GM21526 (cell line): Measurements from ENCODE around the gene ATP6V0C.

Source experiments
- ATAC-seq: cut with Tn5 transposase; IDR thresholded peaks from one replicate; pipeline ENCODE4 v1.9.1; 2021; ENCODE audit warnings: moderate library complexity; ENCODE audit not compliant: unreplicated experiment, low FRiP score

ATP6V0C gene

GRCh38 chr16:2490190-2491105 is 23.3 kb upstream of the ATP6V0C start:
- no peak for ATAC-seq

DNA sequence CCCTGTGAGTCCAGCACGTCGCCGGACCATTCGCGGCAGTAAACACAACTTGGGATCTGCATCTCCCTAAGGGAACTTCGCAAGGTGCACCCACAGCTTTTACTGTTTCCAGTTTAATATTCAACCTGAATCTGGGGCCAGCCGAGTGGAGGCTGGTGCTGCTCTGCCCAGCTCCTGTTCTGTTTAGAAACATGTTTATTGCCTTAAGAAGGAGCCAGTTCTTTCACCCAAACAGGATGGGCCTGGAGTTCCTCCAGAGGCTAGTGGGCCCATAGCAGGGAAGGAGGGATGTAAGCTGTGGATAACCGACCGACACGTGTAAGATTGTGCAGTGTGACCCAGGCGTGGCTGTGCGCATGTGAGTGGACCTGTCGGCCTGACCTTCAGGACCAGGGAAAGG is 21.5 kb upstream of the ATP6V0C start:
- ATAC-seq: no peak

DNA sequence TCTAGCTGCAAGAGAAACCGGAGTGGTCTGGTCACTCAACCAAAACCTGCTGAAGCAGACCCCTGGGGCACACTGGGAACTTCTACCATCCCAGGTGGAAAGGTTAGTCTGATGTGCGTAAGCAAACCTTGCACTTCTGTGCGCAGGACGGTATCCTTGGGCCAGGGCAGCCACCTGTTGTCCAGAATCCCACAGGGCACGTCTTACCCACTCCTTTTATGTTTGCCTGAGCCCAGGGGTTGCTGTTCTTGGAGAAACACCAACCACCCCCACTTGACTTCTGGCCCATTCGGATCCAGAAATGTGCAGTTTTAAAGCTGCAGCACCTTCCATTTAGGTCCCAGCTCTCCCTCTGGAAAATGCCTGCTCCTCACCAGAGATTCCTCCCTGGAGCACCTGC is 20.1 kb upstream of the ATP6V0C start:
- no peak for ATAC-seq

GRCh38 chr16:2494616-2495015 is 19.1 kb upstream of the ATP6V0C start:
- ATAC-seq: no peak

- no peak for ATAC-seq
Measured at GRCh38 chr16:2495041-2495440, 18.7 kb upstream of the ATP6V0C start.

- ATAC-seq: no peak
Measured at GRCh38 chr16:2496223-2497115, 17.3 kb upstream of the ATP6V0C start.

DNA sequence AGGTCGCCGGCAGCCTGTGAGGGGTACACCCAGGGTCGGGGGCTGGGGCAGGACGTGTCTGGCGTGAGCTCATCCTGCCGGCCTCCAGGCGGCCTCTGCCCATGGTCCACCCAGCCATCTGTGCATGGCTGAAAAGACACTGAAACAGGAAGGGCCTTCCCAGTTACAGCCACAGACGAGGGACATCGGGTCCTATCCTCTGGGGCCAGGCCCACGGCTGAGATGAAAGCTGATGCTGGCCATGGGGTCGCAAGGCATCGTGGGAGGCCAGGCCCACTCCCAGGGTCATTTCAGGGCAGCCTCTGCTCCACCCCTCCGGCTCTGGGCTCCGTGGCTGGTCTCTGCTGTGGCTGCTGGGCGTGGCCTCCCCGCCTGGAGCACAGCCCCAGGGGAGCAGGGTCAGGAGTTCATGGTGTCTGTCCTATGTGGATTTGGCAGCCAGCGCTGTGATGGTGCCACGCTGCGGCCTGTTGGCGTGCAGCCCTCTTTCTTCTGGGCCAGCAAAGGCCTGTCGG is 16.6 kb upstream of the ATP6V0C start:
- ATAC-seq: no peak

DNA sequence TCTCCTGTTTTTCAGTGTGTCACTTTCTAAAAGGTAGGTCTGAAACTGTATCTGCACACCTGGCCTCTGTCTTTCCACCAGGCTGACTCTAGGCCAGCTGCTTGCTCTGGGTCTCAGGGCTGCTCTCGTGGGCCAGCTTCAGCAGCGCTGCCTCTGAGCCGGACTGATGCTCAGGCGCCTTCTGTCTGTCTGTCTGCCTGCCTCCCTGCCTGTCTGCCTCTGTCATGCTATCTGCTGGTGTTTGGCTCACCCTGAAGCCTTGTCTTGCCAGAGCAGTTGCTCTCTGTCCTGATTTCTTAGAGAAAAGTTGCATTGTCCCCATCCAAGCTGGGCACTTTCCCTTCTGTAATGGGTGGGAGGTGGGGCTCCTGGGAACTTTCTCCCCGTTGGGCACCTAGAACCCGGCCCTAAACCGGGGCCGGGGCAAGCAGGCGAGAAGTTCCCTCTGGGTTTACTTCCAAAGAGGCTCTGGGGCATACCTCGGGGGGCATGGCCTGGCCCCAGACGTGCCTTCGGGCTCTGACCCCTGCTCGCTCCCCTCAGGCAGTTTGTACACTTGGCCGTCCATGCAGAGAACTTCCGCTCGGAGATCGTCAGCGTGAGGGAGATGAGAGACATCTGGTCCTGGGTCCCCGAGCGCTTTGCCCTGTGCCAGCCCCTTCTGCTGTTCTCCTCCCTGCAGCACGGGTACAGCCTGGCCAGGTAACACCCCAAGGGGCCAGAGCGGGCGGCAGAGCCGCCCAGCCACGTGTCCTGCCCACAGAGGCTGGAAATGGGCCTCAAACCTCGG is 15.9 kb upstream of the ATP6V0C start:
- no peak for ATAC-seq

GRCh38 chr16:2498531-2499253 is 15.1 kb upstream of the ATP6V0C start:
- ATAC-seq: no peak

- ATAC-seq: no peak
Measured at GRCh38 chr16:2499454-2499853, 14.3 kb upstream of the ATP6V0C start.

GRCh38 chr16:2499890-2500429 is 13.8 kb upstream of the ATP6V0C start:
- no peak for ATAC-seq

DNA sequence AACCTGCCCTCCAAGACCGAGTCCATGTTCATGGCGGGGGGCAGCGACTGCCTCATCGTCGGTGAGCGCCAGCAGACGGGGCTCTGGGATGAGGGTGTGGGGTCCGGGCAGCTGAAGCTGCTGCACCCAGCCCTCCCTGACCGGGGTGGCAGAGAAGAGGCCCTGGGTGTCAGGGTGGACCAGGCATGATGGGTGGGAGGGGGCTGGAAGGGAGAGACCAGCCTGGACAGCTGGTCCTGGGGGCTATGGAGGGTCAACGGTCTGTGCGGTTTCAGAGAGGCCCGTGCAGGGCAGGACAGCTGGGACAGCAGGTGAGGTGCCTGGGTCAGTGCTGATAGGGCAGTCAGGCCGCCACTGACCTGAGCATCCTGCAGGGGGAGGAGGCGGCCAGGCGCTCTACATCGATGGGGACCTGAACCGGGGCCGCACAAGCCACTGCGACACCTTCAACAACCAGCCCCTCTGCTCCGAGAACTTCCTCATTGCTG is 13.3 kb upstream of the ATP6V0C start:
- ATAC-seq: no peak

DNA sequence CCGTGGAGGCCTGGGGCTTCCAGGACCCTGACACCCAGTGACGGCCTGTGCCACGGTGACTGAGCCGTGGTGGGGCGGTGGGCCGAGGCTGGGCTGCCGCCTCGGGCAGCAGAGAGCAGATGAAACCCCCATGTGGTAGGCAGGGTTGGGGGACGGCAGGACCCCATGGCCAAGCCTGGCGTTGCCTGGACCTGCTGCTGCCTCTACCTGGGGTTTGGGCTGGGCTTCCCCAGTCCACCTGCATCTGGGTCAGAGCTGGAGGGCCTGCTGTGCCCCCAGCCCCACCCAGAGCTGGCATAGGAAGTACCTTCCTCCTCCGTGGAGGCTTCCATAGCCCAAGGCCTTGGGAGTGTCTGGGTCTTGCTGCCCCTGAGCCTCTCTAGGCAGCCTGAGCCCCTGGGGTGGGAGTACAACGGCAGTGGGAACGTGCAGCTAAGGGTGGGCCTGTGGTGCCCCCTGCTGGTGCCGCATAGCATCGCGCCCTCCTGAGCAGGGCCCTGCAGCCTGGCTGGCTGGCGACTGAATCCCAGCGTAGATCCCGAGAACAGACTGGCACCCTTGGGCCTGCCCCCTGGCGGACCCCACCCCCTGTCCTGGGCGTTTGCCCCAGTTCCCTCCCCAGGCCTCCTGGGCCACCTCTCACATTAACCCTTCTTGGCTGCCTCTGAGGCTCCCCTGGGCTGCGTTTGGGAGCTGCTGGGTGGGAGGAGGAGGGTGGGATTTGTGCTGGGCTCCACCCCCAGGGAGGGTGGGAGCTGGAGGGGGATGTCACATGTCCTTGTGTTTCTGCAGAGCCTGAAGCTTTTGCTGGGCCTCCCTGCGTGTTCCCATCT is 12.6 kb upstream of the ATP6V0C start:
- no peak for ATAC-seq

DNA sequence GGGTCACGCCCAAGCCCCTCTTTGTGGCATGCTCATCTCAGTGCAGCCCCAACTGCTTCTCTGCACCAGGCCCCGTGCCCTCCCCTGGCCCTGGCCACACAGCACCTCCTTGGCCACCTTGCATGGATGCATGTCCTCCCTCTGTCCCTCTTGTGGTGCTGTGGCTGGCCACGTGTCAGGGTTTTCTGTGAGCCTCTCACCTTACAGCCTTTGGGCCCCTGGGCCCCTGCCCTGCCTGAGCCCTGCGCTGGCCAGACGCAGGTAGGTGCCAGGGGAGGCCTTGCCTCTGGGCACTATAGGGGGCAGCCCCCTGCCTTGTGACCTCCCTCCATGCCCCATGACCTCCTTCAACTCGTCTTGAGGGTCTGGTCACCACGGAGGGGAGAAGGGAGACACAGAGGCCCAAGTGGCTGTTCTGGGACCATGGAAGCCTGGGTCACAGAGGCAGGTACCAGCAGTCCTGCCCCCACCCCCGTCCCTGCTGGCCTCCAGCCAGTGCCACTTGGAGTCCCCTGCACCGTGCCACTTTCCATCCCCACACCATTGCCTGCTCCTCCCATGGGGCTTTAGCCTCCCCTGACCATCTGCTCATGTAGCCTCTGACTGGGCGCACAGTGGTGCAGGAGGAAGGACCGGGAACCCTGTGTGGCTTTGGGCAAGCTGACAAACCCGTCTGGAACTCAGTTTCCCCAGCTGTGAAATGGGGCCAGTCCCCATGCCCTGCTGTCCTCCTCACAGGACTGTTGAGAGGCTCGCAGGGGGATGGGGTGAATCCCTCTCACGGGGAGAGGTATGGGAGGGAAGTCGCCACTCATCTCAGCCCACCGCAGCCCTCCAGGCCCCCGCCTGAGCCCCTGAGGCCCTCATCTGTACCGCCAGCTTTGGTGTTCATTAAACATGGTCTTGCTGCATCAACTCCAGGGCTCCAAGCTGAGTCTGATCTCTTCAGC is 11.5 kb upstream of the ATP6V0C start:
- ATAC-seq: no peak

DNA sequence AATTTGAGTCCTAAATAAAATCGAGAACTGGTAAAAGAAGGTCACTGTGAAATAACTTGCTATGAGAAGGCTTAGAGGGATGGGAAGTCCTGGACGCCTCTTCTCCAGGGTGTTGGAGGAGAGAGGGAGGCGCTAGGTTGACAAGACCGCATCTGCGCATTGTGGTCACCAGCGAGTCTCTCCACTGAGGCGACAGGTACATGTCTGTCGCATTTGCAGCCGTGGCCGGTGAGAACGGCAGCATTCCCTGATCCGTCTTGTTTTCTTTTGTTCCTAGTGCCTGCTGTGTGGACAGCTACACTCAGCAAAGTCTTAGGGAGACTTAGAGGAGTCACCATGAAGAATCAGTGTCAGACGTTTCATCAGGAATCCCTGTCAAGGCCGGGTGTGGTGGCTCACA is 8.1 kb upstream of the ATP6V0C start:
- no peak for ATAC-seq

- ATAC-seq: no peak
Measured at GRCh38 chr16:2507052-2507659, 6.6 kb upstream of the ATP6V0C start.

DNA sequence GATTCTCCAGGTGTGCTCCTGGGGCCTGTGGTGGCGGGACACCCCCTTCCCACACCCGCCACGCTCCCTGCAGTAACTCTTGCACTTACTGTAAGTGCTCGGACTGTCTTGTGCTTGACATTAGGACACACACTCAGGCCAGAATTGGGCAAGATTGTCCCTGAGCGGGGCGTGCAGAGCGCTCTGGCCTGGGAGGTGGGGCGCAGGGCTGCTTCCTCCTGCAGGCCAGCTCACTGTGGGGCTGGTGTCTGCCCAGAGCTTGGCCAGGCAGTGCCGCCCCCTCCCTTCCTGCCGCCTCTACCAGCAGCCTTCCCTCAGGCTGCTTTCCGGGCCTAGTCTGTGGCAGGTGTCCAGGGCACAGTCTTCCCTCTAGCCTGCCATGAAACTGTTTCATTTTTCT is 6.1 kb upstream of the ATP6V0C start:
- no peak for ATAC-seq
